ENCODE results near the gene SPIB.

SPIB gene

GRCh38 chr19:50418176-50419021 lies at the start of gene SPIB:
Gene SPIB (plus strand): TSS chr19:50418938. CDS start chr19:50418963, 25 bp downstream.
- no peak within 1 kb of the TSS for H3K27ac Mint-ChIP-seq
- peaks cover 50% of the 10 kb centered on the region for H3K27me3 Mint-ChIP-seq (ENCODE audit: low read depth, poor library complexity)
- peaks cover 10% of the 10 kb centered on the region for H3K36me3 Mint-ChIP-seq (ENCODE audit: low read depth)
- peak within 1 kb of the TSS; percentile 67 for H3K4me3 Mint-ChIP-seq
- TF ChIP-seq CTCF (IDR thresholded peaks at IDR 0.05), result no peak
- DNase-seq, result no peak
- peaks cover 25% of the 10 kb centered on the region for H3K4me1 Mint-ChIP-seq
- peaks cover 4% of the 10 kb centered on the region for H3K9me3 Mint-ChIP-seq

DNA sequence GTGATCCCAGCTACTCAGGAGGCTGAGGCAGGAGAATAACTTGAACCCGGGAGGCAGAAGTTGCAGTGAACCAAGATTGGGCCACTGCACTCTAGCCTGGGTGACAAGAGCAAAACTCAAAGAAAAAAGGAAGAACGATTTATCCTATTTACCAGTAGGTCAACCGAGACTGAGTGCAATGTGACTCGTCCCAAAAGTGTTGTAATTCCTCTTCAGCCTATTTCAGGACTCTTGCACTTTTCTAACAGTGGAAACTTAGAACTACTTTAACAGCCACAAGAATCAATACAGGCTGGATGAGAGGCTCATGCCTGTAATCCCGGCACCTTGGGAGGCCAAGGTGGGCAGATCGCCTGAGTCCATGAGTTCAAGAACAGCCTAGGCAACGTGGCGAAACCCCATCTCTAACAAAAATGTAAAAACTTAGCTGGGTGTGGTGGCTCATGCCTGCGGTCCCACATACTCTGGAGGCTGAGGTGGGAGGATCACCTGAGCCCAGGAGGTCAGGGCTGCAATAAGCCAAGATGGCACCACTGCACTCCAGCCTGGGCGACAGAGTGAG lies 46.7 kb upstream of the SPIB start:
- Mint-ChIP-seq H3K9me3 (no peaks in the 10 kb centered on the region), H3K4me1 (peaks cover 20% of the 10 kb centered on the region), H3K36me3 (ENCODE audit: low read depth) (peaks cover under 1% of the 10 kb centered on the region), H3K27me3 (ENCODE audit: low read depth, poor library complexity) (peaks cover 14% of the 10 kb centered on the region), H3K27ac (no peak overlapping the region), H3K4me3 (no peak overlapping the region)
- DNase-seq, result no peak
- TF ChIP-seq CTCF (IDR thresholded peaks at IDR 0.05), result no peak

GRCh38 chr19:50376166-50377050 lies 42.3 kb upstream of the SPIB start, which contains the start of gene NR1H2:
Gene NR1H2 (plus strand): TSS chr19:50376457. CDS start chr19:50377606, 1,149 bp downstream.
- H3K27me3 Mint-ChIP-seq (ENCODE audit: low read depth, poor library complexity), result peaks cover 7% of the 10 kb centered on the region
- peak; percentile 93 for DNase-seq
- no peak for TF ChIP-seq CTCF (IDR thresholded peaks at IDR 0.05)
- H3K36me3 Mint-ChIP-seq (ENCODE audit: low read depth), result peaks cover 28% of the 10 kb centered on the region
- peak within 1 kb of the TSS; percentile 96 for H3K4me3 Mint-ChIP-seq
- H3K4me1 Mint-ChIP-seq, result no peaks in the 10 kb centered on the region
- no peaks in the 10 kb centered on the region for H3K9me3 Mint-ChIP-seq
- peak within 1 kb of the TSS; percentile 99 for H3K27ac Mint-ChIP-seq

DNA sequence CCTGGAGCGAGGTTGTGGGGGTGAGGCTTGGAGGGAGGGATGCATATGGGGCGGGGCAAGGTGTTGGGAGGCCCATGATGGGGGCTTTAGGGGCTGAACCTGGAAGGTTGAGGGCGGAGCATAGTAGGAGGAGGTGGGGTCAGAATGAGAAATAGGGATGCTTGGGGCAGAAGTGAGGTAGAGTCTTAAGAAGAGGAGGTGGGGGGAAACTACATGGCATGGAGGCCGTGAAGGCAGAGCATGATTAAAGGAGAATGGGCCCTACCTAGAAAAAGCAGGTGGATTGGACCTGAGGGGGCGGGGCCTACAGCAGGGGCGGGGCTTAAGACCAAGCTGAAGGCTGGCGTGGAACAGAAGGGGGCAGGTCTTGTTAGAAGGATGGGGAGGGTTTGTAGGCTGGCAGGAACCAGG lies 41.7 kb upstream of the SPIB start:
- Mint-ChIP-seq H3K4me3 (peak overlapping the region; percentile 96), H3K27me3 (ENCODE audit: low read depth, poor library complexity) (peaks cover 7% of the 10 kb centered on the region), H3K9me3 (no peaks in the 10 kb centered on the region), H3K27ac (no peak overlapping the region), H3K36me3 (ENCODE audit: low read depth) (peaks cover 30% of the 10 kb centered on the region), H3K4me1 (no peaks in the 10 kb centered on the region)
- peak; percentile 66 for DNase-seq
- no peak for TF ChIP-seq CTCF (IDR thresholded peaks at IDR 0.05)

DNA sequence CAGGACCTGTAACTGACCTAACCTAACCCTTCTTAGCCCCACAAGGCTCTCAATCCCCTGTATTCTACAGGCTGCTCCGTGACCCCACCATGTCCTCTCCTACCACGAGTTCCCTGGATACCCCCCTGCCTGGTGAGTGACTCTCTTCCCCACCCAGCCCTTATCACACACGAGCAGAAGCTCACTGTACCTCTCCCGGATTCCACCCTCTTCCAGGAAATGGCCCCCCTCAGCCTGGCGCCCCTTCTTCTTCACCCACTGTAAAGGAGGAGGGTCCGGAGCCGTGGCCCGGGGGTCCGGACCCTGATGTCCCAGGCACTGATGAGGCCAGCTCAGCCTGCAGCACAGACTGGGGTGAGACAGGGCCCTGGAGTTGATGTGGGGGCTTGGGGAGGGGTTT lies 41.2 kb upstream of the SPIB start:
- H3K4me1 Mint-ChIP-seq, result no peaks in the 10 kb centered on the region
- H3K27ac Mint-ChIP-seq, result no peak overlapping the region
- no peak for TF ChIP-seq CTCF (IDR thresholded peaks at IDR 0.05)
- peaks cover 30% of the 10 kb centered on the region for H3K36me3 Mint-ChIP-seq (ENCODE audit: low read depth)
- peak overlapping the region; percentile 96 for H3K4me3 Mint-ChIP-seq
- H3K27me3 Mint-ChIP-seq (ENCODE audit: low read depth, poor library complexity), result peaks cover 5% of the 10 kb centered on the region
- H3K9me3 Mint-ChIP-seq, result no peaks in the 10 kb centered on the region
- DNase-seq, result no peak
